EH (cell line): ENCODE data around the gene PRKN.

ENCODE experiments used
- DNase-seq: peaks from one replicate; pipeline ENCODE4 v3.0.0-alpha.2; 2015; ENCODE audit warnings: low read depth

PRKN gene

DNA sequence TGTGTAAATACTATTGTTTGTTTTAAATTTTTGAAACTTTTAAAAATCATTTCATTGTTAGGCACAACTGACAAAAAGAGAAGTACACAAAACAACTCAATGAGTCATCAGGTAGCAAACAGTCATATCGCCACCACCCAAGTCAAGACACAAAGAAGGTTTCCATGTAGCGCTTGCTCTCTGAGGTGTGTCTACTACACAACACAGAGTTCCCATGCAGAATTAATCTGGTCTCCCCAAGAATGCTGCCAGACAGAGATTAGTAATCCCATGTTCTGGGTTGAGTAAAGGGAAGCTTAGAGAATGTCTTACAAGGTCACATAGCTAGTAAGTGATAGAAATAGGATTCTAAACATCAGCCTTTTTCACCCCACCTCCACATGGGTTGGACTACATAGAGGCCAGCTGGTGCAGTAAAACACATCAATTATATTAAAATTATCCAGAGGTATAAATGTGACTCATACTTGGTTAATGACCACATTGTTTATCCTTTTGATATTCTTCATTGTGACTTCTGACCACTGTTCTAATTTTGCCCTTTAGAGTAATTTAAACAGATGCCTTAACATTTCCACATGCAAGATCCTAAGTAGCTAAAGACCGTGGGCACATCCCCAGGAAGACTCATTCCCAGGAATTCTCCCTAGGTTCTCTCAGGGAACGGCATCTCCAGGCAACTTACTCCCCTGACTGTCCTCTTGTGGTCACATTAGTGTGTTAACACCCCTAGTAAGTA, 413.5 kb downstream of the PRKN start:
- DNase-seq: no peak

DNA sequence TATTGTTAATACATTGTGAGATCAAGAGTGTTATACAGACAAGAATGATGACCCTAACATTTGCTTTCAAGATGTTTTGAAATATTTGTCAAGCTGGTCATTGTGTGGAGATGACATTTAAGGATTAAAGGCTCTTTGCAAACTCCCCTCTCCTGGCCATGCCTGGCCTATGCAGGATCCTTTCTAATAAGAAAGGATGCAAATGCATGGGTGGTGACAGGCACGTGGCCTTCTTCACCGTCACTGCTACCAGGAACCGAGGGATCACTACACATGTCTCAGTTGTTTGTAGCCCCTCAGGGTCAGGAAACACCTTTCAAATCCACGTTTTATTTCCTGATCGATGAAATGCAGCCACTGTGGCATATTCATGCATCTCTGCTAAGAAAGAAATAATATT, 419.7 kb downstream of the PRKN start:
- DNase-seq: no peak

DNA sequence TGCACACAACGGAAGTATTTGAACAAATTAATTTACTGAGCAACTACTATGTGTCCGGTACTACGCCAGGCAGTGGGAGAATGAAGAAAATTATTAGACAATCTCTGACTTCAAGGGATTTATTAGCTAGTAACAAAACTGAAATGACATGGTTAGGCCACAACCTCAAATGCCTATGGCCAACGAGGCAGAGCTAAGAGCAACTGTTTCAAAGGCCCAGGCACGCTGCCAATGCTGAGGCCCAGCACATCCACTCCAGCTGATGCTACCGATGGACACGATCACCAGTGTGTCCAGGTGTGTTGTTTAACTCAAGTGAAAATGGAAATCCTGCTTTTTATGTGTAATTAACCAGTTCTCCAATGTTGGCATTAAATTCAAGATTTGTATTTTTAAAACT, 420.9 kb downstream of the PRKN start:
- no peak for DNase-seq

DNA sequence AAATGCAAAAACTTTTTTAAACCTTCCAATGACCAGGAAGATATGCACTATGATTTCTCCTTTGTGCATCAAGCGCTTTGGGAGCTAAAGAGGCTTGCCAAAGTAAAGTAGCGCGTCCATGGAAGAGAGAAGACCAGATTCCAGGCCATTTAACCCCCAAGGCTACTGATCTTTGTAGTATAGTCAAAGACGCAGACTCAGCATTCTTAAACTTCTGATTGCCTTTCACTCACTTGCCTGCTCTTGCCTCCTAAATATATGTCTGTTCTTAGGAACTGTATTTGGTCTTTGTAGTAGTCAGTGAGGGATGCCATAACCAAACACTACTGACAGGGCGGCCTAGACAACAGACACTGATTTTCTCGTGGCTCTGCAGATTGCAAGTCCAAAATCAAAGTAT, 426.4 kb downstream of the PRKN start:
- DNase-seq: no peak

DNA sequence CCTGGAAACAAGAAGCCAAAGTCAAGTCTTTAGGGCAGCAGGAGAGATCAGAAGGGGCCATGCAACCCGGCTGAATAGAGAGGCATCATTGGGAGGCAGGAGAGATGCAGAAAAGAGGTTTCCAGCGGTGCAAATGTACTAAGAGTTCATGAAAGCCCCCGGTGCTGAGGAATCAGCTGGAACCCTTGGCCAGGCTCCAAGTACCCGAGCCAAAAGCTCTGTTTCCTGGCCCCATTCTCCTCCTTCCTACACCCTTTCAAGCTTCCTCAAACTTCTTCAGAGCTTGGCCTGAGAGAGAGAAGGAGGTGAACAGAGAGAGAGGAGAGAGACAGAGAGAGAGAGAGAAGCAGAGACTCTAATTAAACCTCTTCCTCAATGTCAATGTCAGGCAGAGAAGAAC, 433.5 kb downstream of the PRKN start:
- DNase-seq: no peak

DNA sequence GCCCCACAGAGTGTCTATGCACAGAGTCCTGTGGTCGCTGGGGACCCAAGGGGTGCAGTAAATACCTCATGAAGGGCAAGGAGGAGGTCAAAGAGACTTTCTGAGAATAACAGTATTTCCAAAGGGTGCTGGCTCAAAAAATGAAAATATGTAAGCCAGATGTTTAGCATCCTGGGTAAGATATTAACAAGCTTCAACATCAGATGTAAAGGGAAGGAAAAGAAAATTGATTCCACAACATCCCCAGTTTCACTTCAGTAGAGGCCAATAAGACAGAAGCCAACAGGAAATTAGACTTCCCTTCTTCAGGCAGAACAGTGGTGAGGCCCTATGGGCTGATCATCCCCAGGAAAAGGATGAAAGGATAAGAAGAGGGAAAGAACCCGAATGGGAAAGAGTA, 434.7 kb downstream of the PRKN start:
- no peak for DNase-seq

DNA sequence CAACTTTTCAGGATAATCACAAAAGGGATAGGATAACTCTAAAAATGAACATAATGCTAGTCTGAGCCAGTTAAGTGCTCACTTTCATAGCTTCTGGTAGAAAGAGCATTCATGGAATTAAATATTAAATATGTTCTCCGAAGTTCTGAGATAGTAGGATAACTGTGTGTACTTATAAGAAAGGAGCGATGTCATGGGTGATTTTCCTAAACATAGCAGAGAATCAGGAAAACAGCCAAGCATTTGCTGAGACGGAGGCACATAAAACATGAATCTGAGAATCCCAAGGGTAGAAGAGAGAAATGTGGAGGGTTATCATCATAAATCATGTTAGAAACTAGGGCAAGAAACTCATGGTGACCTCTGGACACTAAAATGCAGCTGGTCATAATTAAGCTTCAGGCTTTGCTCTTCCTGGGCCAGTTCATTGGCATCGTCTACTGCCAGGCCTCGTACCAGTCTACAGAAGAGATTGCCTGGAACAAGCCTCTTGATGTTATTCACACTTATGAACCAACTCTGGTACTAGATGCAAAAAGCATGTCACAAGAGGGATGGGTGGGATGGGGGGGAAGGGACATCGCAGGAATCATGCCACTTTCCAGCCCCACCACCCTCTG, 436.6 kb downstream of the PRKN start:
- no peak for DNase-seq

DNA sequence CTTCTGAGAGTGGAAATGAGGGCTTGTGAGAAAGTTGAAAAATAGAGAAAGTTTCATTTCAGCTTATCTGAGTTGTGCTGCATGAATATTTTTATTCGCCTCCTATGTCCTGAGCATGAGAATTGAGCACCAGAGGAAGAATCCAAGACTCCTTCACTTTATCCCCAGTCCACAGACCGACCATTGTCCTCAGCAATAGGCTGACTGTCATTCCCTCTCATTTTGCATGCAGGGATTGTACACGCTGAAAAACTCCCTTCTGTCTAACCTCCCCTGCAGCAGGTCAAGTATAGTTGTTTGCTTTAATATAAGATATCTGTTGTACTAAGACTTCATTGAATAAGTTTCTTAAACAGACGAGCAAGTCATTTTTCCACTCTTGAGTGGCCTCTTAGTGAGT, 437.6 kb downstream of the PRKN start:
- DNase-seq: no peak

DNA sequence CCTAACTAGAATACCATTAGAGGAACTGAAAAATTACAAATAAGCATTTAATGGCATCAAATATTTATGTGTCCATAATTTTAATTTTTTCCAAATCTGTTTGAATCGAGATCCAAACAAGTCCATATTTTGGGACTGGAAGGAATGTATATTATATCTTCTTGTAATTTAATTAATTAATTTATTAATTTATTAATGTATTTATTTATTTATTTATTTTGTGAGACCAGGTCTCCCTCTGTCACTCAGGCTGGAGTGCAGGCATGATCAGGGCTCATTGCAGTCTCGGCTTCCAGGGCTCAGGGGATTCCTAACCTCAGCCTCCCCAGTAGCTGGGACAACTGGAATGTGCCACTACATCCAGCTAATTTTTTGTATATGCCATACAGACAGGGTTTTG, 453.6 kb downstream of the PRKN start:
- no peak for DNase-seq

DNA sequence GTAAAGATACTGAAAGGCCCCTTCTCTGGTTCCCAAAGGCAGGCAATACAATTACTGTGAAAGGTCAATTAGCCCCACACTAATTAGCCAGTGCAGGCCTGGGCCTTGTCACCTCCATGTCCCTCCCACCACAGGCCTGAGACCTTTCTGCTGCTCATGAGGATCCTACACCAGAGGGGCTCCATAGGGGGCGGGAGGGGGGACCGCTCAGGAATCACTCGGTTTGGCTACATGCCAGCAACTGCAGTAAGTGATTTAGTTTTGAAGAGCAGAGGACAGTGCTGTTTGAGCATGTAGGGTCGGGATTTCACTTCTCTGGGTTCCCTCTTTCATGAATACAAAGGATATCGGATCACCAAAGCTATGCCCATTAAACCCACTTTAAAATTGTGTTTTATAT, 455.6 kb downstream of the PRKN start:
- no peak for DNase-seq

DNA sequence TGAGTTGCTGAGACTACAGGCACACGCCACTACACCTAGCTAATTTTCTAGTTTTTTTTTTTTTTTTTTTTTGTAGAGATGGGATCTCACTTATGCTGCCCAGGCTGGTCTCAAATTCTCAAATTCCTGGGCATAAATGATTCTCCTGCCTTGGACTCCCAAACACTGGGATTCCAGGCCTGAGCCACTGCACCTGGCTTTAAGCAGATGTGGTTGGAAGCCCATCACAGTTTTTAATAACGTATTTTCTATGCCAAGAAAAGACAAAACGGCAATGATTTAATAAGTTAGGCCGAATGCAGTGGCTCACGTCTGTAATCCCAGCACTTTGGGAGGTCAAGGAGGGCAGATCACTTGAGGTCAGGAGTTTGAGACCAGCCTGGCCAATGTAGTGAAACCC, 456.6 kb downstream of the PRKN start:
- no peak for DNase-seq

DNA sequence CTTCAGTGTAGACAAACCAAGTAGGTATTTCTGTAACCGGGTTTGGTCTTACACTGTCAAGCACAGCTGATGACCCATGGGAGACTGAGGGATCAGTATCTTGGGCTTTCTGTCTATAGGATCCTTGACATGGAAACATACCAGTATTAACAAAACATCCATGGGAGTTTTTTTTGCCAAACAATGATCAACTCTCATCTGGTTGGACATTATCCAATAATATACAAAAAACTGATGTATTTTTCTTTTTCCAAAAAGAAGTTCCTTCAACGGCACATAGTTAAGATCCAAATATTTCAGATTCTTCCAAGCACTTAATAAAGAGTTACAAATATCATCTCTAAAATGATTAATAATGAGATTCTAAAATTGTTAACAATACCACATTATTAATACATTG, 459.9 kb downstream of the PRKN start:
- no peak for DNase-seq

DNA sequence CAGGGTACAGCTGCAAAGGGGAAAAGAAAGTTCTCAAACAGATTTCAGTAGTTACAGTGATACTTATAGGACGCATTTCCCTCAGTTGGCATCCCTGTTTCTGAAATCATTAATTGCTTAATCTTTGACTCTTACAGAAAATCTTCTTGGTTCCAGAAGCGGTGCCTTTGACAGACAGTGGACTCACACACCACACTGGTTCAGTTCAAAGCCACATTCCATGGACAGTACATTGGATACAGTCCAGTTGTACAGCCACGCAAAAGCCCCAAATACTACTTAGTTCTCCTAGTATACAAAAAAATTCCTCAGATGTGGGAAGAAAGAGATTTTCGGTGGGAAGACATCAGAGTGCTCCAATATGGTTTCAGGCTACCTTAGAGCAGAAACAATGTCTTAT, 460.4 kb downstream of the PRKN start:
- DNase-seq: no peak

DNA sequence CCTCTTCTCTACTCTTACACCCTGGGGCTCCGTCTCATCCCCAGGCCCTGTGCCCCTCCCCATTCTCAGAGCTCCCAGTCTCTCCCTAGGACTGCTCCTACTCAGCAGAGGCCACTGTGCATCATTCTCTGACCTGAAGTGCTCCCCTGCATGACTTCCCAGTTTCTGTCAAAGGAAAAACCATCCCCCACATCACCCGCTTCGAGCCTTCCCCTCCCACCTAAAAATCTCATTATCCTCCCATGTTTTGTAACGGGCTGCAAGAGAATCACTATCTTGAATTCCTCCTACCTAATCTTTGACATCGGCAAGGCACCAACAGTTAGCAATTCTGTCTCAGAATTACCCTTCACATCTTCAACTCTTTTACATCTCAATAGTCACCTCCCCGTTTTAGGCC, 463.0 kb downstream of the PRKN start:
- no peak for DNase-seq

DNA sequence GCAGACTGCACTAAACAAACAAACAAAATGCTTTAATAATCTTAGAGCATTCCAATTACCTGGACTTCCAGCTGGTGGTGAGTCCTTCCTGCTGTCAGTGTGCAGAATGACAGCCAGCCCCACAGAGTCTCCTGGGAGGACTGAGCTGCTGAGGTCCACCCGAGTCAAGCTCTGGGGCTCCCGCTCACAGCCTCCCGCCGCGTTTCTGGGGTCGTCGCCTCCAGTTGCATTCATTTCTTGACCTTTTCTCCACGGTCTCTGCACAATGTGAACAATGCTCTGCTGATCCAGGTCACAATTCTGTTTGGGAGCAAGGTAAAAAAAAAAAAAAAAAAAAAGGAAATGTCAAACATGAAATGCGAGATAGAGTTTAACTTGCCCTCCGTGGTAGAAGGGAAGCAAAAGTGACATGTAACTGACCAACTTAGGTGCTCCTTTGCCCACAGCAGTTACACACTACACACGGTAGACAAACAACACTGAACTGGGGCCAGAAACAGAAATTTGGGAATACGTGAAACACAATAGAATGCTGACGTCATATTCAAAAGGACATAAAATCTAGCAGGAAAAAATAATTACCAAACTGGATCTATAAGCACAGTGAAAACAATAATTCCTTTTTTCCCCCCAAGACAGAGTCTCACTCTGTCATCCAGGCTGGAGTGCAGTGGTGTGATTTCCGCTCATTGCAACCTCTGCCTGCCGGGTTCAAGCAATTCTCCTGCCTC, 464.9 kb downstream of the PRKN start:
- DNase-seq: no peak

DNA sequence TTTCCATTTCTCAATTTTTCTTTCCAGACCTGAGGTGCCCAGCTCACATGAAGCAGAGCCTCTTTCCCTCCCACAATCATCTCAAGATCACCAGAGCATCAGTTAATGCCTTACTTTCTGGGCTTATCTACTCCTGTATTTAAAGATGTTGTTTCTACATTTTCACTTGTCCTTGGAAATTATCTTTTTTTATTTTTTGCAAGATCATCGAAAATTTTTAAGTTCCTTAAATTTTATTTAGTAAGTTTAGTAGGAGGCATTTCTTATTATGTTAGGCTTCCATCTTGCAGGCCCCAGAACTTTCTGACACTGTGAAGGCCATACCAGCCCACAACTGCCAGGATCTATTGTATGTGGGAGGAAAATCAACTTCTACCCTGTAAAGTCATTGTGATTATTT, 466.0 kb downstream of the PRKN start:
- no peak for DNase-seq

DNA sequence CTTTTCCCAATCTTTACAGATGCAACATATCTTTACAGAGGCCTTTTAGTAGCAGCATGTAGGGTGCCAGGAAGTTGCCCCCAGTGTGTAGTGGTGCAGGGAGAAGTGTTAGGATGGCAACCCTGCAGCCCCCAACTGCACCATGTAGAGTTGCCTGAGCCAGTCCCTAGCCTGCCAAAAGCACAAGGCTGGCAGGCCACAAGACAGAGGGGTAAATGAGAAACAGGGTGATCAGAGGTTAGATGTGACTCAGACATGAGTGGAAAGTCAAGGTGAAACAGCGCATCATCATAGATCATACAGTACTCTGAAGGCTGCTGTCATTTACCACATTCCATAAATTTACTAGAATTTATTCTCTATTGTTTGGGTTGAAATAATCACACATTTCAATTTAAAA, 467.5 kb downstream of the PRKN start:
- no peak for DNase-seq

DNA sequence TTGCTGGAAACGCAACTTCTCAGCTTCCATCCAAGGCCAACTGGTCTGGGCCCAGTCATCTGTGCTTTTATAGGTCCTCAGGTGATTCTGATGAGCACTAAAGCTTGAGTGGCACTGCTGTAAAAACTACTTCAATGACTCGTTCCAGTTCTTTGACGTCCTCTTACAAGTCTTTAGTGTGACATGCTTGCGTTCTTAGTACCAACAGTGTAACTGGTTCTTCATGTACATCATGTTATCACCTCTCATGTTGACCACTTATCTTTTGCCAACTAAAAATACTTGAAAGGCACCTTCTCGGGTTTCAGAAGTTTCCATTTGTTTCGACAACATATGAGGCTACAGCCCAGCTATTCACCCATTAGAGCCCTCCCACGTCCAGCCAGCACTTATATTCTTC, 468.9 kb downstream of the PRKN start:
- no peak for DNase-seq

DNA sequence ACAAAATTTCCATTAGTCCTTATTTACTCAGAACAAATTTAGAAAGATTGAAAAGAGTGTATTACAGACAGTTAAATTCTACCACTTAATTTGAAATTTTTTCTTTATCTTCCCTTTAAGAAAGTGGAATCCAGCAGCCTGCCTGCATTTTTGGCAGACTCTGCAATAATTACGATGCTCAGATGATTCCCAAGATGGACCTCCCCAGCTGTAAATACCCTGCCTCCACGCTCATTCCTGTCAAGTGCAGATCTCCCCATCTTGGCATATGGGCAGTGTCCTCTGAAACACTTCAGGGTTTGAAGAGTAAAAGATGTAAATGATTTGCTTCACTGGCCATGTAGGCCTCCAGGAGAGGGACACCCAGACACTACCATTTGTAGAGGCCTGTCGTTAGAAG, 471.2 kb downstream of the PRKN start:
- no peak for DNase-seq

DNA sequence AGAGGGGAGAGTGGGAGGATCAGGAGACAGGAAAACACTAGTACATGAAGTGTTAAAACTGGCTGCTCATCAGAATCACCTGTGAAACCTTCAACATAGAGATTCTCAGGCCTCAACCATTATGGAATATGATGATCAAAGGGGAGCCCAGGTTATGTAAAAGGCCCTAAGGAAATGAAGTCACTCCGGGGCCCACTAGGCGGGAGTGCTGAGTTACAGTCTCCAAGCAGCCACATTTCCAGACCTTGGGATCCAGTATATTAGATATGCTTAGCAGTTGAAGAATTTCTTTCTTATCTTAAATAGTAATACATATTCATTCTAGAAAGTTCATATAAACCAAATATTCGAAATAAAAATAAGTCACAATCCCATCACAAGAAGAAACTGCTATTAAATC, 476.3 kb downstream of the PRKN start:
- no peak for DNase-seq

DNA sequence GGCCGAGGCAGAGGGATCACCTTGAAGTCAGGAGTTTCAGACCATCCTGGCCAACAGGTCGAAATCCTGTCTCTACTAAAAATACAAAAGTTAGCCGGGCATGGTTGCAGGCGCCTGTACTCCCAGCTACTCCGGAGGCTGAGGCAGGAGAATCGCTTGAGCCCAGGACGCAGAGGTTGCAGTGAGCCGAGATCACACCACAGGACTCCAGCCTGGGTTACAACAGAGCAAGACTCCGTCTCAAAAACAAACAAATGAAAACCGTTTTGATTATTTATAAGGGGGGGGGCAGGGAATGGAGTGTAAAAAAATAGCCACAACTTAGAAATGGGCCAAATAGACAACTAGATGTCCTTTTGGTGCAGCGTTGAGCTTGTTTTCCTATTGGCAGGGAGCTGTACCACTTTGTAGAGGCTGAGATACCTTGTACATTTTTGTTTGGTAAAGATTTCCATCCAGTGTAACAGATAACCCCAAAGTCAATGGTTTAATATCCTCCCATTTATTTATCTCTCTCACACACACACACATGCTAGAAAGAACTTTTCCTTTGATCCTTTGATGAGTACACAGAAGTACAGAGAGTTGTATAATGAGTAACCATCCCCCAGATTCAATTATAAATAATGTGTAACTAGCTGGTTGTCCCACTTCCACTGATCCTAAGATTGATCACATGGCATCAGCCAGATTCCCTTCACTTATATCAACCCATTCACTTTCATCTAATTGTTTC, 477.5 kb downstream of the PRKN start:
- DNase-seq: no peak

DNA sequence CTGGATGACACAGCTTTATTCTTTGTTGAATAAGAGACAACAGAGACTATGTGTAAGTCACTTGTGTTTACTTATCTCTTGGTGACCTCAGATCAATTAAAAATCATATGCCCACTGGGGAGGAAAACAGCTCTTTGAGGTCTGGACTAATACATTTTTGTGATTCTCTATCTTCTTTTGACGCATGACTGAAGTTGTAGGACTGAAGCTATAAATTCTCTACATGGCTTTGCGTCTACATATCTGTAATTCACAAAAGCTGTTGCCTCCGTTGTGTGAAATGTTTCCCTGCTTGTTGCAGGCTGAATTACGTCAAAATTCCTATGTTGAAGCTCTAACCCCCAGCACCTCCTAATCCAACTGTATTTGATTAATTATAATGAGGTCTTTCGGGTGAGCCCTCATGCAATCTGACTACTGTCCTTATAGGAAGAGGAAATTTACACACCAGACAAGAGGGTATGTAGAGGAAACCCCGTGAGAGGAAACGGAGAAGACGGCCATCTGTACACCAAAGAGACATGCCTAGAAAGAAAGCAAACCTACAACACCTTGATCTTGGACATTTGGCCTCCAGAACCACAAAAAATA, 481.6 kb downstream of the PRKN start:
- no peak for DNase-seq

DNA sequence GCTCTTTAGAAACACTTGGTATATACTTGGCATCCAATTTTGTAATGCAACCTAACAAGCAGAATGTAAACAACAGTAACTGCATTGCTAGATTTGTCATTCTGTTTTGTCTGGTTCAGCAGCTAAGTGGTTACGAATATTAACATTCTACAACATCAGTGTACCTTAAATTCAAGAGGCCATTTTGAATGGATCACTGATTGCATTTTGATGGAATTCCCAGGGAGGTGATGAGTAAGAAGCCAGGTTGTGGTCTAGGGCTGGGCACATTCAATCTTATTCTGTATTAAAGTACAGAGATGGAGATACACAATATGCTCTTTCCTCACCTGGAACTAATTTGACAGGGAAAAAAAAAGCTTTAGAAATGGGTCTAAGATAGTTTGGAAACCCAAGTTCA, 483.5 kb downstream of the PRKN start:
- DNase-seq: no peak
